Naive thymus-derived CD8-positive, alpha-beta T cell (primary cell): ENCODE data around the gene PDE11A. TPM values are rescaled to one million over a fixed set of nuclear protein-coding genes. Genes with fewer than 3 reads are reported as not detected.

Source experiments
- ATAC-seq, 2 donors: fragments of 150-1000 bp; cut with Tn5 transposase in 1 of 2; sonication (Bioruptor Pico), chemical (Tn5 transposase) in 1 of 2; 1 replicate in 1 of 2; 2 replicates in 1 of 2; pipeline ENCODE4 v1.10.0; 2021; ENCODE audit warnings: mild to moderate bottlenecking in 2 of 2, moderate library complexity in 2 of 2
- POLR2A ChIA-PET: fragments of 350-600 bp; sonication (Branson Sonifier 250); formaldehyde crosslinking; loops from one replicate; lab custom pipeline; 2021; ENCODE audit warnings: antibody characterized with exemption; lab: Charles Lee
- DNase-seq, 10 donors: peaks; one replicate each; pipeline versions ENCODE4 v3.0.0 to v3.0.0-alpha.2; 2020 to 2022
- H3K27ac Mint-ChIP-seq, 10 donors: one replicate each; pipeline ENCODE4 v1.8.0; 2020 to 2022; ENCODE audit warnings: mild to moderate bottlenecking in 10 of 10, mixed read lengths in 10 of 10, moderate library complexity in 4 of 10, inconsistent platforms in 1 of 10
- H3K27me3 Mint-ChIP-seq, 5 donors: one replicate each; pipeline ENCODE4 v1.8.0; 2021 to 2022; ENCODE audit warnings: mixed read lengths in 5 of 5
- H3K36me3 Mint-ChIP-seq, 3 donors: one replicate each; pipeline ENCODE4 v1.8.0; 2020 to 2022; ENCODE audit warnings: mixed read lengths in 3 of 3, mild to moderate bottlenecking in 2 of 3, inconsistent platforms in 1 of 3
- H3K4me1 Mint-ChIP-seq, 4 donors: one replicate each; pipeline ENCODE4 v1.8.0; 2021 to 2022; ENCODE audit warnings: mixed read lengths in 4 of 4
- H3K4me3 Mint-ChIP-seq, 10 donors: one replicate each; pipeline ENCODE4 v1.8.0; 2020 to 2022; ENCODE audit warnings: mild to moderate bottlenecking in 10 of 10, mixed read lengths in 10 of 10, moderate library complexity in 6 of 10, inconsistent platforms in 1 of 10
- H3K9me3 Mint-ChIP-seq, 9 donors: one replicate each; pipeline ENCODE4 v1.8.0; 2020 to 2022; ENCODE audit warnings: mixed read lengths in 9 of 9, mild to moderate bottlenecking in 3 of 9, inconsistent platforms in 1 of 9, moderate library complexity in 1 of 9
- polyA plus RNA-seq, 3 donors: library from polyadenylated mRNA; unstranded; fragments of 300-500 nt; fragmentation: Illumina TruSeq; gene quantifications; one replicate each; pipeline ENCODE4 v1.2.3, GENCODE V29; 2021
- total RNA-seq, 8 experiments: library from RNA in 2 of 8; stranded (reverse) in 2 of 8; gene quantifications; one replicate each; pipeline ENCODE4 v1.2.3 and lab custom pipeline; 2021 to 2026

Gene PDE11A
- total and polyA plus RNA-seq, 5 experiments from 2014 or later: not detected

GRCh38 chr2:177658309-177658708 lies 414.3 kb downstream of the PDE11A start:
- POLR2A ChIA-PET: no interaction called here
- no peaks in the 10 kb centered on the region for H3K36me3 Mint-ChIP-seq
- DNase-seq (no peak), ATAC-seq (no peak)
- H3K9me3 Mint-ChIP-seq: no peaks in the 10 kb centered on the region
- H3K4me3 Mint-ChIP-seq: no peak overlapping the region
- H3K4me1 Mint-ChIP-seq: peaks cover 0 to 6% (median 0%) of the 10 kb centered on the region in 4 donors
- peaks cover 8 to 46% (median 15%) of the 10 kb centered on the region in 5 donors for H3K27me3 Mint-ChIP-seq
- no peak overlapping the region for H3K27ac Mint-ChIP-seq

- no peak overlapping the region for H3K27ac Mint-ChIP-seq
Observed at GRCh38 chr2:177651833-177652232, 420.7 kb downstream of the PDE11A start.

GRCh38 chr2:177649568-177650518 lies 422.7 kb downstream of the PDE11A start:
- peaks cover 9 to 18% (median 12%) of the 10 kb centered on the region in 5 donors for H3K27me3 Mint-ChIP-seq
- no peaks in the 10 kb centered on the region for H3K9me3 Mint-ChIP-seq
- no peaks in the 10 kb centered on the region for H3K36me3 Mint-ChIP-seq
- DNase-seq: no peak
- ATAC-seq: no peak
- POLR2A ChIA-PET: no interaction called here
- H3K27ac Mint-ChIP-seq: peak overlapping the region in 1 of 10 donors; percentile 19
- no peaks in the 10 kb centered on the region for H3K4me1 Mint-ChIP-seq
- no peak overlapping the region for H3K4me3 Mint-ChIP-seq

More at GRCh38 chr2:177651833-177652232, 420.7 kb downstream of the PDE11A start:
- DNase-seq (no peak), ATAC-seq (no peak)
- Mint-ChIP-seq H3K36me3 (no peaks in the 10 kb centered on the region), H3K4me1 (no peaks in the 10 kb centered on the region), H3K27me3 (peaks cover 10 to 23% (median 16%) of the 10 kb centered on the region in 5 donors), H3K9me3 (no peaks in the 10 kb centered on the region), H3K4me3 (no peak overlapping the region)
- POLR2A ChIA-PET: no interaction called here

GRCh38 chr2:177646791-177647190 lies 425.8 kb downstream of the PDE11A start:
- POLR2A ChIA-PET: no interaction called here
- peaks cover 1 to 14% (median 13%) of the 10 kb centered on the region in 5 donors for H3K27me3 Mint-ChIP-seq
- DNase-seq: no peak
- H3K27ac Mint-ChIP-seq: no peak overlapping the region
- H3K4me1 Mint-ChIP-seq: no peaks in the 10 kb centered on the region
- H3K4me3 Mint-ChIP-seq: no peak overlapping the region
- H3K36me3 Mint-ChIP-seq: peaks cover 0 to 8% (median 0%) of the 10 kb centered on the region in 3 donors
- peaks cover 0 to 4% (median 0%) of the 10 kb centered on the region in 9 donors for H3K9me3 Mint-ChIP-seq
- ATAC-seq: no peak

- H3K9me3 Mint-ChIP-seq: peaks cover 0 to 4% (median 0%) of the 10 kb centered on the region in 9 donors
- peaks cover 0 to 8% (median 0%) of the 10 kb centered on the region in 3 donors for H3K36me3 Mint-ChIP-seq
- H3K27ac Mint-ChIP-seq: no peak overlapping the region
- DNase-seq (no peak), ATAC-seq (no peak)
- POLR2A ChIA-PET: no interaction called here
- H3K4me3 Mint-ChIP-seq: no peak overlapping the region
- peaks cover under 1 to 14% (median 13%) of the 10 kb centered on the region in 5 donors for H3K27me3 Mint-ChIP-seq
- H3K4me1 Mint-ChIP-seq: no peaks in the 10 kb centered on the region
Observed at GRCh38 chr2:177646241-177646640, 426.3 kb downstream of the PDE11A start.

GRCh38 chr2:177641331-177641730 lies 431.2 kb downstream of the PDE11A start:
- Mint-ChIP-seq H3K36me3 (peaks cover 0 to 8% (median 0%) of the 10 kb centered on the region in 3 donors), H3K9me3 (peaks cover 0 to 4% (median 0%) of the 10 kb centered on the region in 9 donors), H3K4me1 (no peaks in the 10 kb centered on the region), H3K27ac (no peak overlapping the region), H3K4me3 (no peak overlapping the region), H3K27me3 (peaks cover 9 to 20% (median 15%) of the 10 kb centered on the region in 5 donors)
- DNase-seq (no peak), ATAC-seq (no peak)
- POLR2A ChIA-PET: no interaction called here

- Mint-ChIP-seq H3K27me3 (peaks cover 8 to 20% (median 15%) of the 10 kb centered on the region in 5 donors), H3K9me3 (peaks cover 0 to 4% (median 0%) of the 10 kb centered on the region in 9 donors), H3K4me1 (no peaks in the 10 kb centered on the region), H3K27ac (no peak overlapping the region), H3K36me3 (peaks cover 0 to 8% (median 0%) of the 10 kb centered on the region in 3 donors), H3K4me3 (no peak overlapping the region)
- DNase-seq: no peak
- POLR2A ChIA-PET: no interaction called here
- ATAC-seq: no peak
Observed at GRCh38 chr2:177640423-177640822, 432.2 kb downstream of the PDE11A start.

- Mint-ChIP-seq H3K27ac (peak overlapping the region in 1 of 10 donors; percentile 30), H3K9me3 (peaks cover 0 to 4% (median 0%) of the 10 kb centered on the region in 9 donors), H3K36me3 (peaks cover 0 to 8% (median 0%) of the 10 kb centered on the region in 3 donors), H3K27me3 (peaks cover 8 to 21% (median 17%) of the 10 kb centered on the region in 5 donors), H3K4me1 (no peaks in the 10 kb centered on the region), H3K4me3 (no peak overlapping the region)
- POLR2A ChIA-PET: no interaction called here
- DNase-seq (no peak), ATAC-seq (no peak)
Observed at GRCh38 chr2:177639262-177639914, 433.2 kb downstream of the PDE11A start.

- DNase-seq: no peak
- H3K36me3 Mint-ChIP-seq: peaks cover 0 to 8% (median 0%) of the 10 kb centered on the region in 3 donors
- H3K9me3 Mint-ChIP-seq: peaks cover 0 to 4% (median 0%) of the 10 kb centered on the region in 9 donors
- POLR2A ChIA-PET: no interaction called here
- H3K4me1 Mint-ChIP-seq: no peaks in the 10 kb centered on the region
- no peak for ATAC-seq
- H3K27me3 Mint-ChIP-seq: peaks cover 8 to 21% (median 17%) of the 10 kb centered on the region in 5 donors
- no peak overlapping the region for H3K4me3 Mint-ChIP-seq
- H3K27ac Mint-ChIP-seq: no peak overlapping the region
Observed at GRCh38 chr2:177638507-177638906, 434.1 kb downstream of the PDE11A start.

- no peaks in the 10 kb centered on the region for H3K4me1 Mint-ChIP-seq
- ATAC-seq: no peak
- peaks cover 8 to 14% (median 11%) of the 10 kb centered on the region in 5 donors for H3K27me3 Mint-ChIP-seq
- POLR2A ChIA-PET: no interaction called here
- peaks cover 0 to 1% (median 0%) of the 10 kb centered on the region in 9 donors for H3K9me3 Mint-ChIP-seq
- no peak overlapping the region for H3K4me3 Mint-ChIP-seq
- no peak for DNase-seq
- H3K36me3 Mint-ChIP-seq: no peaks in the 10 kb centered on the region
- no peak overlapping the region for H3K27ac Mint-ChIP-seq
Observed at GRCh38 chr2:177636672-177637071, 435.9 kb downstream of the PDE11A start.

GRCh38 chr2:177635696-177636095 lies 436.9 kb downstream of the PDE11A start:
- H3K9me3 Mint-ChIP-seq: peaks cover 0 to 1% (median 0%) of the 10 kb centered on the region in 9 donors
- POLR2A ChIA-PET: no interaction called here
- no peak overlapping the region for H3K4me3 Mint-ChIP-seq
- no peak for ATAC-seq
- H3K27ac Mint-ChIP-seq: no peak overlapping the region
- H3K27me3 Mint-ChIP-seq: peaks cover 3 to 11% (median 6%) of the 10 kb centered on the region in 5 donors
- no peaks in the 10 kb centered on the region for H3K4me1 Mint-ChIP-seq
- H3K36me3 Mint-ChIP-seq: no peaks in the 10 kb centered on the region
- DNase-seq: no peak

GRCh38 chr2:177633910-177634294 lies 438.7 kb downstream of the PDE11A start:
- DNase-seq: no peak
- no peaks in the 10 kb centered on the region for H3K4me1 Mint-ChIP-seq
- ATAC-seq: no peak
- H3K4me3 Mint-ChIP-seq: peak overlapping the region in 2 of 10 donors; percentile 37 to 46
- H3K27ac Mint-ChIP-seq: no peak overlapping the region
- POLR2A ChIA-PET: no interaction called here
- no peaks in the 10 kb centered on the region for H3K36me3 Mint-ChIP-seq
- H3K27me3 Mint-ChIP-seq: peaks cover 3 to 14% (median 5%) of the 10 kb centered on the region in 5 donors
- peaks cover 0 to 1% (median 0%) of the 10 kb centered on the region in 9 donors for H3K9me3 Mint-ChIP-seq

- no peak for ATAC-seq
Observed at GRCh38 chr2:177633111-177633510, 439.5 kb downstream of the PDE11A start.

More at GRCh38 chr2:177633111-177633510, 439.5 kb downstream of the PDE11A start:
- H3K27me3 Mint-ChIP-seq: peaks cover 3 to 16% (median 8%) of the 10 kb centered on the region in 5 donors
- DNase-seq: no peak
- no peak overlapping the region for H3K4me3 Mint-ChIP-seq
- POLR2A ChIA-PET: no interaction called here
- no peaks in the 10 kb centered on the region for H3K4me1 Mint-ChIP-seq
- H3K9me3 Mint-ChIP-seq: peaks cover 0 to 1% (median 0%) of the 10 kb centered on the region in 9 donors
- no peak overlapping the region for H3K27ac Mint-ChIP-seq
- no peaks in the 10 kb centered on the region for H3K36me3 Mint-ChIP-seq
